HFFc6 (cell line): ENCODE data around the gene DCAF8L1. TPM values are rescaled to one million over a fixed set of nuclear protein-coding genes. Genes with fewer than 3 reads are reported as not detected.

ENCODE experiments used
- DNase-seq: peaks from one replicate; pipeline ENCODE4 v3.0.0-alpha.2; 2018
- H3K27ac Mint-ChIP-seq: 2 replicates; pipeline ENCODE4 v1.8.0; 2020; ENCODE audit warnings: mild to moderate bottlenecking, mixed read lengths
- H3K27me3 Mint-ChIP-seq: 2 replicates; pipeline ENCODE4 v1.8.0; 2021; ENCODE audit warnings: mild to moderate bottlenecking, moderate library complexity, mixed read lengths; ENCODE audit not compliant: insufficient read depth
- H3K36me3 Mint-ChIP-seq: 2 replicates; pipeline ENCODE4 v1.8.0; 2021; ENCODE audit warnings: low read depth, mixed read lengths
- H3K4me1 Mint-ChIP-seq: 2 replicates; pipeline ENCODE4 v1.8.0; 2020; ENCODE audit warnings: low read depth, mixed read lengths
- H3K4me3 Mint-ChIP-seq: 2 replicates; pipeline ENCODE4 v1.8.0; 2020; ENCODE audit warnings: mild to moderate bottlenecking, moderate library complexity, mixed read lengths
- H3K9me3 Mint-ChIP-seq: 2 replicates; pipeline ENCODE4 v1.8.0; 2020; ENCODE audit warnings: mild to moderate bottlenecking, mixed read lengths
- CTCF ChIP-seq: fragments of 200-600 bp; sonication (generic); IDR thresholded peaks from 2 replicates; pipeline ENCODE4 v1.5.0; 2021; ENCODE audit warnings: antibody characterized with exemption, mild to moderate bottlenecking
- long read RNA-seq: library from polyadenylated mRNA; unstranded; transcript quantifications from one replicate; pipeline ENCODE4 v2.0.0, GENCODE V29; 2019
- total RNA-seq, 6 experiments: library from RNA; stranded (reverse); fragmentation: NEBNext Ultra II Directional; extraction: Animal tissue kit (Norgen Biotek cat#: 25700); gene quantifications; 2 replicates in 1 of 6; 3 replicates in 5 of 6; pipeline ENCODE4 v1.2.3, GENCODE V29; 2021

The DCAF8L1 gene
- not detected for total RNA-seq
- long read RNA-seq, result 0 reads

- Mint-ChIP-seq H3K9me3 (peaks cover 13% of the 10 kb centered on the region; the same call in 1 of the 2 replicates), H3K27ac (no peak within 1 kb of the TSS), H3K4me1 (no peaks in the 10 kb centered on the region), H3K4me3 (no peak within 1 kb of the TSS), H3K27me3 (no peaks in the 10 kb centered on the region), H3K36me3 (no peaks in the 10 kb centered on the region)
- TF ChIP-seq CTCF, result no peak
- no peak for DNase-seq
Measured at GRCh38 chrX:27981349-27981748, at the start of gene DCAF8L1. DCAF8L1 (minus strand) TSS chrX:27981449; CDS start chrX:27981334, 115 bp downstream.

GRCh38 chrX:28022371-28022770 lies 41.1 kb upstream of the DCAF8L1 start:
- no peaks in the 10 kb centered on the region for H3K4me1 Mint-ChIP-seq
- no peaks in the 10 kb centered on the region for H3K36me3 Mint-ChIP-seq
- H3K27me3 Mint-ChIP-seq, result no peaks in the 10 kb centered on the region
- H3K4me3 Mint-ChIP-seq, result no peak overlapping the region
- DNase-seq, result no peak
- no peak for TF ChIP-seq CTCF
- no peak overlapping the region for H3K27ac Mint-ChIP-seq
- peaks cover 4% of the 10 kb centered on the region; the same call in 1 of the 2 replicates for H3K9me3 Mint-ChIP-seq

- H3K27me3 Mint-ChIP-seq, result no peaks in the 10 kb centered on the region
Measured at GRCh38 chrX:28016823-28017222, 35.6 kb upstream of the DCAF8L1 start.

GRCh38 chrX:28015993-28016392 lies 34.7 kb upstream of the DCAF8L1 start:
- Mint-ChIP-seq H3K4me3 (no peak overlapping the region), H3K27ac (no peak overlapping the region), H3K27me3 (no peaks in the 10 kb centered on the region), H3K9me3 (peaks cover 4% of the 10 kb centered on the region; the same call in 1 of the 2 replicates), H3K36me3 (no peaks in the 10 kb centered on the region), H3K4me1 (no peaks in the 10 kb centered on the region)
- TF ChIP-seq CTCF, result no peak
- no peak for DNase-seq

More at GRCh38 chrX:28016823-28017222, 35.6 kb upstream of the DCAF8L1 start:
- H3K27ac Mint-ChIP-seq, result no peak overlapping the region
- no peak for DNase-seq
- H3K4me3 Mint-ChIP-seq, result no peak overlapping the region
- TF ChIP-seq CTCF, result no peak
- H3K4me1 Mint-ChIP-seq, result no peaks in the 10 kb centered on the region
- peaks cover 4% of the 10 kb centered on the region; the same call in 1 of the 2 replicates for H3K9me3 Mint-ChIP-seq
- H3K36me3 Mint-ChIP-seq, result no peaks in the 10 kb centered on the region

- Mint-ChIP-seq H3K27ac (no peak overlapping the region), H3K4me1 (no peaks in the 10 kb centered on the region), H3K27me3 (no peaks in the 10 kb centered on the region), H3K9me3 (no peaks in the 10 kb centered on the region), H3K36me3 (no peaks in the 10 kb centered on the region), H3K4me3 (no peak overlapping the region)
- DNase-seq, result no peak
- TF ChIP-seq CTCF, result no peak
Measured at GRCh38 chrX:28010875-28011274, 29.6 kb upstream of the DCAF8L1 start.

GRCh38 chrX:27998666-27999065 lies 17.4 kb upstream of the DCAF8L1 start:
- no peaks in the 10 kb centered on the region for H3K9me3 Mint-ChIP-seq
- TF ChIP-seq CTCF, result no peak
- no peaks in the 10 kb centered on the region for H3K27me3 Mint-ChIP-seq
- H3K27ac Mint-ChIP-seq, result no peak overlapping the region
- H3K36me3 Mint-ChIP-seq, result no peaks in the 10 kb centered on the region
- no peak overlapping the region for H3K4me3 Mint-ChIP-seq
- no peaks in the 10 kb centered on the region for H3K4me1 Mint-ChIP-seq
- no peak for DNase-seq
